ENCODE data around the gene ACOT12. TPM values are rescaled to one million over a fixed set of nuclear protein-coding genes. Genes with fewer than 3 reads are reported as not detected.

The ACOT12 gene
- polyA plus RNA-seq, 2 of the 4 experiments (the other 2 are of a cell fraction), result 0.08 TPM; not detected in 1

GRCh38 chr5:81400375-81400774 lies 6.4 kb upstream of the ACOT12 start:
- no peak for DNase-seq (ENCODE audit: low read depth in 1 of 2, low spot score in 1 of 2)
- no peaks in the 10 kb centered on the region for H3K9me3 ChIP-seq
- ChIA-PET CTCF (no interaction called here), POLR2A (no interaction called here)
- H3K4me3 ChIP-seq, result no peak overlapping the region
- no peak overlapping the region for H3K27ac ChIP-seq
- no peaks in the 10 kb centered on the region for H3K4me1 ChIP-seq
- TF ChIP-seq HEYL (CRISPR knock-in tag; IDR thresholded peaks at IDR 0.05) (no peak), NFE2L2 (conservative IDR thresholded peaks at IDR 0.05; ENCODE audit: low read length) (no peak), ZC3H11A (IDR thresholded peaks at IDR 0.05) (no peak), MYC (IDR thresholded peaks at IDR 0.05; ENCODE audit: borderline replicate concordance, low read length) (no peak), FOXS1 (CRISPR knock-in tag; IDR thresholded peaks at IDR 0.05) (no peak), FOSL2 (IDR thresholded peaks at IDR 0.05) (no peak), FOSL2 (CRISPR knock-in tag; IDR thresholded peaks at IDR 0.05) (no peak), POLR2A (IDR thresholded peaks at IDR 0.05; ENCODE audit: low read length) (no peak), JUN (IDR thresholded peaks at IDR 0.05) (no peak)
- TF ChIP-seq, protein P1, sequence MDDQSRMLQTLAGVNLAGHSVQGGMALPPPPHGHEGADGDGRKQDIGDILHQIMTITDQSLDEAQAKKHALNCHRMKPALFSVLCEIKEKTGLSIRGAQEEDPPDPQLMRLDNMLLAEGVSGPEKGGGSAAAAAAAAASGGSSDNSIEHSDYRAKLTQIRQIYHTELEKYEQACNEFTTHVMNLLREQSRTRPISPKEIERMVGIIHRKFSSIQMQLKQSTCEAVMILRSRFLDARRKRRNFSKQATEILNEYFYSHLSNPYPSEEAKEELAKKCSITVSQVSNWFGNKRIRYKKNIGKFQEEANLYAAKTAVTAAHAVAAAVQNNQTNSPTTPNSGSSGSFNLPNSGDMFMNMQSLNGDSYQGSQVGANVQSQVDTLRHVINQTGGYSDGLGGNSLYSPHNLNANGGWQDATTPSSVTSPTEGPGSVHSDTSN (IDR thresholded peaks at IDR 0.05), result no peak
- TF ChIP-seq, protein P2, sequence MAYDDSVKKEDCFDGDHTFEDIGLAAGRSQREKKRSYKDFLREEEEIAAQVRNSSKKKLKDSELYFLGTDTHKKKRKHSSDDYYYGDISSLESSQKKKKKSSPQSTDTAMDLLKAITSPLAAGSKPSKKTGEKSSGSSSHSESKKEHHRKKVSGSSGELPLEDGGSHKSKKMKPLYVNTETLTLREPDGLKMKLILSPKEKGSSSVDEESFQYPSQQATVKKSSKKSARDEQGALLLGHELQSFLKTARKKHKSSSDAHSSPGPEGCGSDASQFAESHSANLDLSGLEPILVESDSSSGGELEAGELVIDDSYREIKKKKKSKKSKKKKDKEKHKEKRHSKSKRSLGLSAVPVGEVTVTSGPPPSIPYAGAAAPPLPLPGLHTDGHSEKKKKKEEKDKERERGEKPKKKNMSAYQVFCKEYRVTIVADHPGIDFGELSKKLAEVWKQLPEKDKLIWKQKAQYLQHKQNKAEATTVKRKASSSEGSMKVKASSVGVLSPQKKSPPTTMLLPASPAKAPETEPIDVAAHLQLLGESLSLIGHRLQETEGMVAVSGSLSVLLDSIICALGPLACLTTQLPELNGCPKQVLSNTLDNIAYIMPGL (CRISPR knock-in tag; IDR thresholded peaks at IDR 0.05; ENCODE audit: borderline replicate concordance), result no peak
- TF ChIP-seq, protein P3, sequence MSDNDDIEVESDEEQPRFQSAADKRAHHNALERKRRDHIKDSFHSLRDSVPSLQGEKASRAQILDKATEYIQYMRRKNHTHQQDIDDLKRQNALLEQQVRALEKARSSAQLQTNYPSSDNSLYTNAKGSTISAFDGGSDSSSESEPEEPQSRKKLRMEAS (IDR thresholded peaks at IDR 0.05), result no peak
- WGBS (ENCODE audit: missing lambda C conversion rate), result 89% methylated on average over 2 of the region's 2 CpGs
- no peak for FAIRE-seq
- no peak overlapping the region for H3K4me2 ChIP-seq
- ATAC-seq, result no peak

DNA sequence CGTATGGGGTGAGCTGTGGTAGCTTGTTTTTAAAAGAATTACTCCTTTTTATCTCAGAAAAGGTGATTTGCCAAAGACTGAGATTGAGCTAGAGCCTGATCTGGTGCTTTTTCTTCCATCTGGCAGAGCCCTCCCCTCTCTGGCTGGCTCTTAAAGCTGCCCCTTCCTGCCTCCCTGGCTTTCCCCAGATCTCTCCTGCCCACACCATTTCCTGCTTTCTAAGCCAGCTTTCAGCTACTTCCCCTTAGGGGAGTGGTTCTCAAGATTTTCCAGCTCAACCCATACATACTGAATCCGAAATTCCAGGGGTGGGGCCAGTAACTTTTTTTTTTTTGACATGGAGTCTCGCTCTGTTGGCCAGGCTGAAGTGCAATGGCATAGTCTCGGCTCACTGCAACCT lies 4.8 kb upstream of the ACOT12 start:
- TF ChIP-seq RCOR1 (IDR thresholded peaks at IDR 0.05; ENCODE audit: low read depth, low read length) (no peak), FOXS1 (CRISPR knock-in tag; IDR thresholded peaks at IDR 0.05) (no peak), HOXB13 (CRISPR knock-in tag; IDR thresholded peaks at IDR 0.05; ENCODE audit: low read depth) (no peak), TFCP2L1 (CRISPR knock-in tag; IDR thresholded peaks at IDR 0.05) (no peak), RARB (CRISPR knock-in tag; IDR thresholded peaks at IDR 0.05) (no peak), CBX2 (IDR thresholded peaks at IDR 0.05; ENCODE audit: borderline replicate concordance, low read depth) (no peak), GATA3 (IDR thresholded peaks at IDR 0.05; ENCODE audit: borderline replicate concordance) (no peak), E2F6 (IDR thresholded peaks at IDR 0.05; ENCODE audit: borderline replicate concordance, low read depth) (no peak)
- TF ChIP-seq, protein P2 (CRISPR knock-in tag; IDR thresholded peaks at IDR 0.05; ENCODE audit: borderline replicate concordance), result no peak
- H3K4me3 ChIP-seq, result no peak overlapping the region
- H3K27ac ChIP-seq, result no peak overlapping the region
- DNase-seq (ENCODE audit: low read depth in 1 of 2, low spot score in 1 of 2) (no peak), ATAC-seq (no peak), FAIRE-seq (no peak)
- ChIA-PET POLR2A (no interaction called here), CTCF (interaction anchor here (0.8 kb wide), 1 partner anchor 9 kb away, joined by 3 read pairs; no protein-coding TSS in a partner anchor)
- H3K4me2 ChIP-seq, result no peak overlapping the region
- H3K4me1 ChIP-seq, result no peaks in the 10 kb centered on the region
- 47% methylated on average over 4 of the region's 4 CpGs for WGBS (ENCODE audit: missing lambda C conversion rate)
- no peaks in the 10 kb centered on the region for H3K9me3 ChIP-seq

DNA sequence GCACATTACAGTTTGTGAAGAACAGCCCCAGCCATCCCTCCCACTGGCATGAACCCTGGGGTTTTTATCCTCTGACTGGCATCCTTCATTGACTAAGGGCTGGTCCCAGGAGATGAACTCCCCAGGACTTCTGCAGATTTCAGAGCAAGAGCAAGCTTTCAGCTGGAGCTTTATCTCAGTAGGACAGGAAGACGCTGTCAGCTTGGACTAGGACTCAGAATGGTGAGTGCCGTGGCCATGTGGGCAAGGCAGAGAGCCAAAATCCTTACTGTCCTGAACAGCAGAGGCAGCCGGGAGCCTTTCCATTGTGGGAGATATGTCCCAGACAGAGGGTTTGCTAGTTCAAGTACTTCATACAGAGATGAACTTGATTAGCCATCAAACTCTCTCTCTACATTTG lies 3.2 kb upstream of the ACOT12 start:
- H3K9me3 ChIP-seq, result no peaks in the 10 kb centered on the region
- TF ChIP-seq HOXB13 (CRISPR knock-in tag; IDR thresholded peaks at IDR 0.05; ENCODE audit: low read depth), result no peak
- TF ChIP-seq, protein P2 (CRISPR knock-in tag; IDR thresholded peaks at IDR 0.05; ENCODE audit: borderline replicate concordance), result no peak
- no peak for TF ChIP-seq MAZ (IDR thresholded peaks at IDR 0.05; ENCODE audit: borderline replicate concordance, low read depth, low read length)
- no peak for TF ChIP-seq POLR2A (IDR thresholded peaks at IDR 0.05; ENCODE audit: low read length)
- no peak for TF ChIP-seq NFE2L2 (conservative IDR thresholded peaks at IDR 0.05; ENCODE audit: low read length)
- TF ChIP-seq BCL3 (IDR thresholded peaks at IDR 0.05), result no peak
- no peak for TF ChIP-seq ZSCAN20 (CRISPR knock-in tag; IDR thresholded peaks at IDR 0.05)
- TF ChIP-seq JUN (IDR thresholded peaks at IDR 0.05), result no peak
- TF ChIP-seq EP300 (IDR thresholded peaks at IDR 0.05), result no peak
- TF ChIP-seq PHF8 (IDR thresholded peaks at IDR 0.05; ENCODE audit: borderline replicate concordance, low read depth), result no peak

More for the DNA sequence above, 3.2 kb upstream of the ACOT12 start:
- DNase-seq (ENCODE audit: low read depth in 1 of 2, low spot score in 1 of 2) (no peak), FAIRE-seq (no peak), ATAC-seq (peak in 1 of 2 experiments; percentile 49; a peak in 3 of 6 replicates)
- Histone ChIP-seq H3K4me2 (no peak overlapping the region), H3K4me1 (no peaks in the 10 kb centered on the region), H3K4me3 (no peak overlapping the region), H3K27ac (no peak overlapping the region)
- CTCF ChIA-PET, result interaction anchor here (1.1 kb wide), 1 partner anchor 10 kb away, joined by 3 read pairs; no protein-coding TSS in a partner anchor
- POLR2A ChIA-PET, result interaction anchor here (0.7 kb wide), 1 partner anchor 451 kb away, joined by 3 read pairs; no protein-coding TSS in a partner anchor
- WGBS (ENCODE audit: missing lambda C conversion rate), result 25% methylated on average over 3 of the region's 3 CpGs
